Measurements from ENCODE around the gene GDI1. TPM values are rescaled to one million over a fixed set of nuclear protein-coding genes. Genes with fewer than 3 reads are reported as not detected.

The GDI1 gene
- total and polyA plus RNA-seq, 8 donors: 45.7 to 178 (median 66.5) TPM

DNA sequence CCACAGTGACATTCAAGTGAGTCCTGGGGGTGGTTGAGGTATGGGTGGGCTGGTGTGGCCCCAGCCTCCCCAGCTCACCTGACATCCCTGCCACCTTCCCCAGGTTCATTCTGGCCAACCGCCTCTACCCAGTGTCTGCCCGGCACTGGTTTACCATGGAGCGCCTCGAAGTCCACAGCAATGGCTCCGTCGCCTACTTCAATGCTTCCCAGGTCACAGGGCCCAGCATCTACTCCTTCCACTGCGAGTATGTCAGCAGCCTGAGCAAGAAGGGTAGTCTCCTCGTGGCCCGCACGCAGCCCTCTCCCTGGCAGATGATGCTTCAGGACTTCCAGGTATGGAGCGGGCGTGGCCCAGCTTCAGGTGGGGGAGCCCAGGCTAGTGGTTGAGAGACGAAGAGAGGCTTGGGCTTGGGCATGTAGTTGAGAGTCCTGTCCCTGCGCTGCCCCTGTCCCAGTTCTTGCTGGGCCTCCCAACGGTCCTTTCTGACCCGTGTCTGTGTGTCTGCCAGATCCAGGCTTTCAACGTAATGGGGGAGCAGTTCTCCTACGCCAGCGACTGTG is 1.7 kb upstream of the GDI1 start:
- no peak overlapping the region for H3K4me3 ChIP-seq
- peaks cover 0 to 3% (median 0%) of the 10 kb centered on the region in 4 donors for H3K9me3 ChIP-seq
- WGBS, 5 donors: 90 to 97% (median 92%) methylated on average over 13 to 19 of the region's 19 CpGs
- DNase-seq: no peak
- peaks cover 0 to 54% (median 24%) of the 10 kb centered on the region in 4 donors for H3K4me1 ChIP-seq
- intact Hi-C loops (cut with DNase I; ENCODE audit: low total_unique reads): no loop called here
- H3K27ac ChIP-seq: no peak overlapping the region
- H3K27me3 ChIP-seq: no peaks in the 10 kb centered on the region
- H3K36me3 ChIP-seq: peaks cover 4 to 60% (median 47%) of the 10 kb centered on the region in 4 donors
- TF ChIP-seq POLR2A (IDR thresholded peaks at IDR 0.05) (no peak), POLR2AphosphoS5 (IDR thresholded peaks at IDR 0.05) (no peak), EP300 (IDR thresholded peaks at IDR 0.05) (no peak)
- TF ChIP-seq, protein P1, sequence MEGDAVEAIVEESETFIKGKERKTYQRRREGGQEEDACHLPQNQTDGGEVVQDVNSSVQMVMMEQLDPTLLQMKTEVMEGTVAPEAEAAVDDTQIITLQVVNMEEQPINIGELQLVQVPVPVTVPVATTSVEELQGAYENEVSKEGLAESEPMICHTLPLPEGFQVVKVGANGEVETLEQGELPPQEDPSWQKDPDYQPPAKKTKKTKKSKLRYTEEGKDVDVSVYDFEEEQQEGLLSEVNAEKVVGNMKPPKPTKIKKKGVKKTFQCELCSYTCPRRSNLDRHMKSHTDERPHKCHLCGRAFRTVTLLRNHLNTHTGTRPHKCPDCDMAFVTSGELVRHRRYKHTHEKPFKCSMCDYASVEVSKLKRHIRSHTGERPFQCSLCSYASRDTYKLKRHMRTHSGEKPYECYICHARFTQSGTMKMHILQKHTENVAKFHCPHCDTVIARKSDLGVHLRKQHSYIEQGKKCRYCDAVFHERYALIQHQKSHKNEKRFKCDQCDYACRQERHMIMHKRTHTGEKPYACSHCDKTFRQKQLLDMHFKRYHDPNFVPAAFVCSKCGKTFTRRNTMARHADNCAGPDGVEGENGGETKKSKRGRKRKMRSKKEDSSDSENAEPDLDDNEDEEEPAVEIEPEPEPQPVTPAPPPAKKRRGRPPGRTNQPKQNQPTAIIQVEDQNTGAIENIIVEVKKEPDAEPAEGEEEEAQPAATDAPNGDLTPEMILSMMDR (IDR thresholded peaks at IDR 0.05): no peak

DNA sequence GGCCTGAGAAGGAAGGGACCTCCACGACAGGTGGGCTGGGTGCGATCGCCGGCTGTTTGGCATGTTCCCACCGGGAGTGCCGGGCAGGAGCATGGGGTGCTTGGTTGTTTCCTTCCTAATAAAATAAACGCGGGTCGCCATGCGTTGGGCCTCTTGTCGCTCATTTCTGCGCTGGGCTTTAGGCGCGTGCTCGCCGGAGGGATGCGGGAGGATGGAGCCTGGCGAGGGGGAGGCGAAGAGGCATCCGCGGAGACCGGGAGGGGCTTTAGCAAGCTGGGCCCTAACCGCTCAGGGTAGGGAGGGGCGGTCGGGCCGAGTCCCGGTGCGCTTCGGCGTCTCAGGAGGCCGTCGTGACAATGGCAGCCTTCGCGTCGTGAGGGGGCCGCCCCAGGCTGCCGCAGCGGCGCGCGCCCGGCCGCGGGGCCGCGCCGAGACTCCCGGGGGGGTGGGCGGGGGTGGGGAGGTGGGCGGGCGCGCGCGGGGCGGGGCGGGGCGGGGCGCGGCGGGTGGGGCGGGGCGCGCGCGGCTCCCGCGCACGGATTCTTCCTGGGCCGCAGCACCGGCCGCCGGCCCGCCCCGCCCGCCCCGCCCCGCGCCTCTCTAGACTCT is 476 bp upstream of the GDI1 start:
- WGBS, 5 donors: 7 to 43% (median 34%) methylated on average over 9 to 41 of the region's 78 CpGs
- Histone ChIP-seq H3K4me3 (peak overlapping the region; percentile 70 to 88 (median 76)), H3K27ac (peak overlapping the region; percentile 81 to 95 (median 87)), H3K9me3 (peaks cover 0 to 3% (median 0%) of the 10 kb centered on the region in 4 donors), H3K27me3 (no peaks in the 10 kb centered on the region), H3K36me3 (peaks cover 4 to 73% (median 58%) of the 10 kb centered on the region in 4 donors), H3K4me1 (peaks cover 0 to 47% (median 19%) of the 10 kb centered on the region in 4 donors)
- DNase-seq: peak in 1 of 2 donors; percentile 71
- TF ChIP-seq EP300 (IDR thresholded peaks at IDR 0.05) (no peak), POLR2A (IDR thresholded peaks at IDR 0.05) (no peak), POLR2AphosphoS5 (IDR thresholded peaks at IDR 0.05) (no peak)
- TF ChIP-seq, protein P1 (IDR thresholded peaks at IDR 0.05): no peak
- intact Hi-C loops (cut with DNase I; ENCODE audit: low total_unique reads): no loop called here

DNA sequence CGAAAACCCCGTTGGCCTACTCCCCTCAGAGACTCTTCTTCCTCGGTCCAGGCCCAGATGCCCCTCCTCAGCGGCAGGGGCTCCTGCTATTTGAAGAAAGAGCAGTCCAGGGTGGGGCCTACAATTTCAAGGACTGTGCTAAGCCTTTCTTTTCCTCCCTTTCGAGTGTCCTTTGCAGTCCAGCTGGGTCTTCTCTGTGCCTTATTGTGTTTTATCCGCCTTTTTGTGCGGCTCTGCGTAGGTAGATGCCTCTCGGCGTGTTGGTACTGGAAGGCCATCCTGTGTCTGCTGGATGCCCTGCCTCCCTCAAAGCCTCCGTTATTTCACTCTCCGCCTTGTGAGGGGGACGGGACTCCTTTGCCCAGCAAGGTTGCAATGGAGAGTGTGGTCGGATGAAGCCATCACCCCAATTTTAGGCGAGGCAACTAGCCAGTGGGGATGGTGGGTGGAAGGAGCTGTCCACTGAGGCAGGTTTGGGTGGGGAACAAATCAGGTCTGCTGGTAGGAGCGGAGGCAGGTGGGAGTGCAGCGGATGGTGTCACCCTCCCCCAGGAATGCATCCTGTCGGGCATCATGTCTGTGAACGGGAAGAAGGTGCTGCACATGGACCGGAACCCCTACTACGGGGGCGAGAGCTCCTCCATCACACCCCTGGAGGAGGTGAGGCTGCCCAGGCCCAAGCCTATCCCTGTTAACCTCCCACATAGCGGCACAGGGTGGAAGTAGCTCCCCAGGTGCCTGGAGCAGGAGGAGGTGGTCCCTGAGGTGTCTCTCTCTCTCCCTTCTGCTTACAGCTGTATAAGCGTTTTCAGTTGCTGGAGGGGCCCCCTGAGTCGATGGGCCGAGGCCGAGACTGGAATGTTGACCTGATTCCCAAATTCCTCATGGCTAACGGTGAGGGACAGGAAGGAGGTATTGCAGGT is 1.3 kb downstream of the GDI1 start:
- Histone ChIP-seq H3K4me3 (peak overlapping the region; percentile 70 to 88 (median 76)), H3K4me1 (peaks cover 0 to 40% (median 17%) of the 10 kb centered on the region in 4 donors), H3K36me3 (peaks cover 0 to 73% (median 57%) of the 10 kb centered on the region in 4 donors), H3K27me3 (no peaks in the 10 kb centered on the region), H3K9me3 (peaks cover 0 to 3% (median 0%) of the 10 kb centered on the region in 4 donors), H3K27ac (peak overlapping the region; percentile 19 to 95 (median 82))
- no peak for DNase-seq
- intact Hi-C loops (cut with DNase I; ENCODE audit: low total_unique reads): no loop called here
- WGBS, 5 donors: 40 to 69% (median 57%) methylated on average over 22 to 28 of the region's 28 CpGs
- TF ChIP-seq EP300 (IDR thresholded peaks at IDR 0.05): no peak
- no peak for TF ChIP-seq POLR2A (IDR thresholded peaks at IDR 0.05)
- TF ChIP-seq, protein P1 (IDR thresholded peaks at IDR 0.05): no peak
- TF ChIP-seq POLR2AphosphoS5 (IDR thresholded peaks at IDR 0.05): no peak

DNA sequence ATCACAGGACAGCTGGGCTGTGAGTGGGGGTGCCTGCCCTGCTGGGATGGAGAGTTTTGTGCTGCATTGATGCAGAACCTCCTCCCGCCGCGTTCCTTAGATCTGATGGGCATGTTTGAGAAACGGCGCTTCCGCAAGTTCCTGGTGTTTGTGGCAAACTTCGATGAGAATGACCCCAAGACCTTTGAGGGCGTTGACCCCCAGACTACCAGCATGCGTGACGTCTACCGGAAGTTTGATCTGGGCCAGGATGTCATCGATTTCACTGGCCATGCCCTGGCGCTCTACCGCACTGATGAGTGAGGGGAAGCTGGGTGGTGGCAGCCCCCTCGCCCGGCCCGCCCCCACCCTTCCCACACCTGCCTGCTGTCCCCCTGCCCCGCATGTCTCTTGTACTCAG is 2.9 kb downstream of the GDI1 start:
- peaks cover 1 to 45% (median 24%) of the 10 kb centered on the region in 4 donors for H3K4me1 ChIP-seq
- intact Hi-C loops (cut with DNase I; ENCODE audit: low total_unique reads): no loop called here
- H3K36me3 ChIP-seq: peaks cover 0 to 57% (median 42%) of the 10 kb centered on the region in 4 donors
- H3K9me3 ChIP-seq: peaks cover 0 to 3% (median 0%) of the 10 kb centered on the region in 4 donors
- H3K27ac ChIP-seq: no peak overlapping the region
- TF ChIP-seq, protein P1 (IDR thresholded peaks at IDR 0.05): no peak
- TF ChIP-seq POLR2AphosphoS5 (IDR thresholded peaks at IDR 0.05) (no peak), POLR2A (IDR thresholded peaks at IDR 0.05) (no peak), EP300 (IDR thresholded peaks at IDR 0.05) (no peak)
- H3K4me3 ChIP-seq: no peak overlapping the region
- WGBS, 5 donors: 80 to 91% (median 89%) methylated on average over 3 to 18 of the region's 18 CpGs
- H3K27me3 ChIP-seq: no peaks in the 10 kb centered on the region
- DNase-seq: no peak

Measured in stomach (tissue), 9 donors.